C4-2B (cell line): ENCODE measurements around the gene ESRRG.

Experiments
- H3K27ac ChIP-seq: fragments of 450-650 bp; 2 replicates; pipeline ENCODE4 v1.5.1; 2017
- CTCF ChIP-seq: fragments of 450-650 bp; conservative IDR thresholded peaks from 2 replicates; pipeline ENCODE4 v1.5.1; 2017; ENCODE audit warnings: mild to moderate bottlenecking
- ZFX ChIP-seq: fragments of 450-650 bp; IDR thresholded peaks from 2 replicates; pipeline ENCODE4 v1.6.1; 2017

Gene ESRRG

DNA sequence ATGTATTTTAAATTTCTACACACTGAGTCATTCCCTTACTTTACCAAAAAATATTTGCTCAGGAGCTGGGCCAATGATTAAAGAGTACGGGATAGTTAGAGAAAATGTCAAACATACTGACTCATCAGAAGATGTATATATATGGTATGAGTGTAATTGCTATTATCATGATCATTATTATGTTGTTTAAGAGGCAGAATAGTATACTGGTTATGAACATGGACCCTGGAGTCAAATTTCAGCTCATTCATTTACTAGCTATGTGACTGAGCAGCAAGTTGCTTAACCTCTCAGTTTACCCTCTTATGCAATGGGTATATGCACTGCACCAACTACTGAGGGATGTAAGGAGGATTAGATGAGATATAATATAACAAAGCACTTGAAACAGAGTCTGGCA lies 258.7 kb downstream of the ESRRG start:
- no peak for TF ChIP-seq ZFX
- TF ChIP-seq CTCF: no peak

GRCh38 chr1:216462066-216462775 lies 261.0 kb downstream of the ESRRG start:
- no peak for TF ChIP-seq ZFX
- TF ChIP-seq CTCF: no peak
- no peak overlapping the region for H3K27ac ChIP-seq

More for the DNA sequence above, 258.7 kb downstream of the ESRRG start:
- no peak overlapping the region for H3K27ac ChIP-seq

DNA sequence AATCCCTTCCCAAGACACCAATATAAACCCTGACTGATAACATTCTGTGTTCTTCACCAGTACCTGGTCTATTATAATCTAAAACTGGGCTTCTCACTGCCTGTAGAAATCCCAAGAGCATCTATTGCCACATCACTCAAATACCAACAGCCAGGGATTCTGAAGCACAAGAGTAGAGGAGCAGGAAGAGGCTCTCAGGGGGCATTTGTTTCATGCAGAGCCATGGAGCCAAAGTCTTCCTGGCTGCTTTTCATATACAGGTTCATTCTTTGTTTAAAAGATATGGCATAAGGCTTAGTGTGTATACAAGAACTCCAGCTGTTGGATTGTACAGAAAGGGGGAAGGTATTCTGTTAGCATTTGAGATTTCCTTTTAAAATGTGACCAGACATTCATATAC lies 261.8 kb downstream of the ESRRG start:
- no peak overlapping the region for H3K27ac ChIP-seq
- TF ChIP-seq CTCF (no peak), ZFX (no peak)

GRCh38 chr1:216459651-216460207 lies 263.5 kb downstream of the ESRRG start:
- TF ChIP-seq ZFX (no peak), CTCF (no peak)
- no peak overlapping the region for H3K27ac ChIP-seq

GRCh38 chr1:216458812-216459211 lies 264.4 kb downstream of the ESRRG start:
- TF ChIP-seq CTCF: no peak
- TF ChIP-seq ZFX: no peak
- no peak overlapping the region for H3K27ac ChIP-seq

DNA sequence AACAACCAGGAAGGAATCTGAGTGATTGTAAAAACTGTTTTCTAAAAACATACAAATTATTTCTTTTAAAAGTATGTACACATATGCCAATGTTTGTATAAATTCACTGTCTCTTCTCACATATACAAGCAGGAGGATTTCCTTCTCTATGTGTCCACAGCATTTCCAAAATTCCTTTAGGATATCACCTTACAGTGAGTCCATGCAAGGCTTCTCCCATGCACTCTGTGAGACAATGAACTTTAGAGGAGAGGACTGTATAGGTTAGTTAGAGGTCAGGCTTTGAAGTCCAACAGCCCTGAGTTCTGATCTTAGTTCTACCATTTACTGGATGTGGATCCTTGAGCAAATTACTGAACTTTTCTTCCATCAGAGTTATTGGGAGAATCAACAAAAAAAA lies 265.9 kb downstream of the ESRRG start:
- TF ChIP-seq ZFX (no peak), CTCF (no peak)
- H3K27ac ChIP-seq: no peak overlapping the region

DNA sequence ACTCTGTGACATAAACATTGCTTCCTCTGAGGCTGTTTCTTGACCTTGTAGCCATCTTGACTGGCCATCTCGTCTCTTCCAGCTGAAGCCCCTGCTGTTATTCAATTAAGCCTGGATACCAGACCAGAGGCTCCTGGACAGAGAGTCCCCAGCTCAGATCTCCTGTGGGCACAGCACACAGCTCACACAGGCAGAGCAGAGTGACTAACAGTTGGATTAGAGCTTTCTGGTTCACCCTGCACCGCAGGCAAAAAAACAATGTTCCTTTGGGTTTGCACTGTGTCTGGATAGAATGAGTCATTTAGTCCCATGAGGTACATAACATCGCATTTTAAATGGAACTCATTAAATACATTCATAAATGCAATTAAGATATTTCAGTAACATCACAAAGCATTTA lies 266.5 kb downstream of the ESRRG start:
- no peak for TF ChIP-seq ZFX
- no peak for TF ChIP-seq CTCF
- no peak overlapping the region for H3K27ac ChIP-seq
